H1 (cell line): ENCODE results near the gene IFI30. TPM values are rescaled to one million over a fixed set of nuclear protein-coding genes. Genes with fewer than 3 reads are reported as not detected.
A peak's percentile ranks its signal among the peaks of the same experiment; 100 is the strongest.

Source experiments
- CTCF ChIA-PET: fragments of 300-600 bp; sonication (Branson Sonifier 250); formaldehyde crosslinking; loops from one replicate; lab custom pipeline; 2021; ENCODE audit not compliant: partially characterized antibody; lab: Charles Lee
- POLR2A ChIA-PET: fragments of 300-600 bp; sonication (Branson Sonifier 250); formaldehyde crosslinking; loops from one replicate; lab custom pipeline; 2021; ENCODE audit warnings: inconsistent platforms; ENCODE audit not compliant: partially characterized antibody; lab: Charles Lee
- DNase-seq, 2 experiments: peaks; one replicate each; pipeline versions ENCODE4 v3.0.0 to v3.0.0-alpha.2; 2010 to 2022; ENCODE audit warnings: low spot score in 2 of 2, low read depth in 1 of 2, mixed read lengths in 1 of 2
- FAIRE-seq: peaks from 2 replicates; lab custom pipeline; 2011; peaks lifted over from hg19 to GRCh38; lab: Jason Lieb, UNC
- H2AFZ ChIP-seq: 2 replicates; pipeline ENCODE4 v1.8.1; 2012; ENCODE audit warnings: low read length, inconsistent platforms
- H2AK5ac ChIP-seq: 2 replicates; pipeline ENCODE4 v1.6.1; 2013; ENCODE audit warnings: low read depth, low read length
- H2BK120ac ChIP-seq: replicated peaks from 2 replicates; pipeline ENCODE3; 2013; ENCODE audit warnings: low read depth, low read length, inconsistent platforms
- H2BK12ac ChIP-seq: 2 replicates; pipeline ENCODE4 v1.6.1; 2013; ENCODE audit warnings: low read depth, low read length
- H2BK15ac ChIP-seq: 2 replicates; pipeline ENCODE4 v1.6.1; 2013; ENCODE audit warnings: low read length
- H2BK20ac ChIP-seq: 2 replicates; pipeline ENCODE4 v1.6.1; 2013; ENCODE audit warnings: low read length
- H2BK5ac ChIP-seq: 2 replicates; pipeline ENCODE4 v1.6.1; 2013; ENCODE audit warnings: low read depth, low read length
- H3K14ac ChIP-seq: 2 replicates; pipeline ENCODE4 v1.6.1; 2013; ENCODE audit warnings: inconsistent platforms; ENCODE audit not compliant: insufficient read length
- H3K18ac ChIP-seq: 2 replicates; pipeline ENCODE4 v1.6.1; 2013; ENCODE audit warnings: low read length; ENCODE audit errors: extremely low read depth
- H3K23ac ChIP-seq: 2 replicates; pipeline ENCODE4 v1.6.1; 2013; ENCODE audit warnings: inconsistent platforms; ENCODE audit not compliant: insufficient read length
- H3K23me2 ChIP-seq: 2 replicates; pipeline ENCODE4 v1.6.1; 2013; ENCODE audit warnings: low read depth, low read length
- H3K27ac ChIP-seq: 2 replicates; pipeline ENCODE4 v1.6.1; 2011; ENCODE audit warnings: low read depth, low read length, inconsistent platforms
- H3K27me3 ChIP-seq, 4 experiments: replicated peaks in 1 of 4; 1 replicate in 1 of 4; 2 replicates in 3 of 4; pipeline versions ENCODE4 v1.6.1 to v1.8.1; 2011 to 2013; ENCODE audit warnings: low read length in 3 of 4, mild to moderate bottlenecking in 3 of 4, inconsistent platforms in 2 of 4, mixed read lengths in 2 of 4, moderate library complexity in 1 of 4; ENCODE audit not compliant: control insufficient read depth in 3 of 4, insufficient read depth in 3 of 4; ENCODE audit errors: extremely low read depth in 1 of 4
- H3K36me3 ChIP-seq, 4 experiments: 2 replicates each; pipeline versions ENCODE4 v1.6.1 to v1.8.1; 2011 to 2013; ENCODE audit warnings: mild to moderate bottlenecking in 4 of 4, low read length in 3 of 4, moderate library complexity in 2 of 4, control low read depth in 1 of 4, inconsistent platforms in 1 of 4; ENCODE audit not compliant: insufficient read depth in 4 of 4, control insufficient read depth in 2 of 4
- H3K4ac ChIP-seq: replicated peaks from 2 replicates; pipeline ENCODE3; 2013; ENCODE audit warnings: low read length, low read depth, mixed read lengths, inconsistent platforms; ENCODE audit not compliant: insufficient read length
- H3K4me1 ChIP-seq, 4 experiments: replicated peaks in 1 of 4; 1 replicate in 1 of 4; 2 replicates in 3 of 4; pipeline versions ENCODE4 v1.6.1 to v1.8.1; 2011 to 2013; ENCODE audit warnings: low read length in 3 of 4, inconsistent platforms in 2 of 4, mixed read lengths in 1 of 4; ENCODE audit not compliant: insufficient read depth in 4 of 4, control insufficient read depth in 3 of 4
- H3K4me2 ChIP-seq, 2 experiments: 2 replicates each; pipeline versions ENCODE4 v1.6.1 to v1.8.1; 2011 to 2013; ENCODE audit warnings: low read depth in 2 of 2, low read length in 2 of 2, control low read depth in 1 of 2, inconsistent platforms in 1 of 2, mild to moderate bottlenecking in 1 of 2; ENCODE audit not compliant: insufficient read depth in 1 of 2
- H3K4me3 ChIP-seq, 4 experiments: fragments of 200-600, 300-600 bp in 1 of 4; sonication (generic), shearing (Covaris generic), sonication (Bioruptor Twin) in 1 of 4; 2 replicates each; pipeline versions ENCODE4 v1.5.1 to v1.8.1; 2011 to 2016; ENCODE audit warnings: low read length in 4 of 4, low read depth in 3 of 4, control low read depth in 2 of 4, inconsistent platforms in 2 of 4, mild to moderate bottlenecking in 2 of 4, mixed read lengths in 1 of 4, moderate library complexity in 1 of 4; ENCODE audit not compliant: insufficient read depth in 2 of 4; ENCODE audit errors: extremely low read depth in 1 of 4
- H3K56ac ChIP-seq: replicated peaks from 2 replicates; pipeline ENCODE3; 2013; ENCODE audit warnings: low read depth, mild to moderate bottlenecking, mixed read lengths, low read length, inconsistent platforms; ENCODE audit not compliant: insufficient read length
- H3K79me1 ChIP-seq: 2 replicates; pipeline ENCODE4 v1.6.1; 2013; ENCODE audit warnings: low read depth, low read length, control low read depth
- H3K79me2 ChIP-seq, 2 experiments: 2 replicates each; pipeline versions ENCODE4 v1.6.1 to v1.8.1; 2012 to 2013; ENCODE audit warnings: low read length in 2 of 2, mild to moderate bottlenecking in 2 of 2, inconsistent platforms in 1 of 2; ENCODE audit not compliant: insufficient read depth in 2 of 2, control insufficient read depth in 1 of 2
- H3K9ac ChIP-seq, 4 experiments: replicated peaks in 1 of 4; 1 replicate in 1 of 4; 2 replicates in 3 of 4; pipeline versions ENCODE4 v1.6.1 to v1.8.1; 2011 to 2013; ENCODE audit warnings: low read depth in 3 of 4, low read length in 3 of 4, control low read depth in 2 of 4, mild to moderate bottlenecking in 2 of 4, moderate library complexity in 2 of 4, inconsistent platforms in 1 of 4; ENCODE audit errors: extremely low read depth in 1 of 4
- H3K9me3 ChIP-seq, 2 experiments: 2 replicates each; pipeline versions ENCODE4 v1.6.1 to v1.8.1; 2012 to 2013; ENCODE audit warnings: mild to moderate bottlenecking in 2 of 2, moderate library complexity in 2 of 2, control low read depth in 1 of 2, inconsistent platforms in 1 of 2, low read depth in 1 of 2, low read length in 1 of 2, mixed read lengths in 1 of 2; ENCODE audit not compliant: insufficient read depth in 2 of 2
- H4K20me1 ChIP-seq, 2 experiments: replicated peaks in 1 of 2; 2 replicates each; pipeline versions ENCODE3 to v1.8.1; 2011 to 2013; ENCODE audit warnings: inconsistent platforms in 2 of 2, low read length in 2 of 2, mild to moderate bottlenecking in 1 of 2; ENCODE audit not compliant: insufficient read depth in 2 of 2, control insufficient read depth in 1 of 2
- H4K5ac ChIP-seq: 2 replicates; pipeline ENCODE4 v1.6.1; 2013; ENCODE audit warnings: low read length, low read depth, mixed read lengths, inconsistent platforms; ENCODE audit not compliant: insufficient read length
- H4K8ac ChIP-seq: 2 replicates; pipeline ENCODE4 v1.8.0; 2013; ENCODE audit warnings: mild to moderate bottlenecking, moderate library complexity, low read length, inconsistent platforms; ENCODE audit not compliant: insufficient read depth; ENCODE audit errors: extremely low read depth
- H4K91ac ChIP-seq: replicated peaks from 2 replicates; pipeline ENCODE3; 2013; ENCODE audit warnings: low read length, mixed read lengths, inconsistent platforms; ENCODE audit not compliant: insufficient read length
- BACH1 ChIP-seq: IDR thresholded peaks from 2 replicates; pipeline ENCODE4 v1.6.1; 2012; ENCODE audit warnings: low read length, improper control_type of control experiment
- CHD2 ChIP-seq: IDR thresholded peaks from 2 replicates; pipeline ENCODE4 v1.6.1; 2012; ENCODE audit warnings: low read length, improper control_type of control experiment
- HDAC6 ChIP-seq: IDR thresholded peaks from one replicate; pipeline ENCODE4 v1.7.1; 2012; ENCODE audit warnings: low read depth, mild to moderate bottlenecking, inconsistent platforms, low read length, moderate library complexity
- RFX5 ChIP-seq: IDR thresholded peaks from 2 replicates; pipeline ENCODE4 v1.6.1; 2011; ENCODE audit warnings: low read depth, low read length, improper control_type of control experiment, borderline replicate concordance
- SP1 ChIP-seq: IDR thresholded peaks from 2 replicates; pipeline ENCODE4 v1.6.1; 2011; ENCODE audit warnings: low read depth, low read length
- TAF7 ChIP-seq: optimal IDR thresholded peaks from 2 replicates; pipeline ENCODE3; 2011; ENCODE audit warnings: low read depth, mild to moderate bottlenecking, inconsistent platforms, low read length, moderate library complexity, borderline replicate concordance
- WGBS, 2 experiments: shearing (Covaris generic) in 1 of 2; methylation state at CpG; one replicate each; pipeline versions ENCODE4 v1.1.6 to v1.1.7; 2013 to 2015; ENCODE audit warnings: low lambda C conversion rate in 2 of 2, mixed read lengths in 2 of 2, inconsistent platforms in 1 of 2, low coverage in 1 of 2, missing lambda C conversion rate in 1 of 2; ENCODE audit not compliant: insufficient replicate concordance in 2 of 2, insufficient coverage in 1 of 2, insufficient read length in 1 of 2; ENCODE audit errors: extremely low coverage in 1 of 2, missing lambda C conversion rate in 1 of 2; 5-methylcytosine and 5-hydroxymethylcytosine counted together
- polyA plus RNA-seq, 7 experiments: library from polyadenylated mRNA; depleted of rRNA in 3 of 7; stranded (reverse) in 5 of 7; unstranded in 2 of 7; fragments of >200 nt in 5 of 7; fragments of 200-250 nt in 2 of 7; gene quantifications; 1 replicate in 5 of 7; 2 replicates in 1 of 7; 4 replicates in 1 of 7; pipeline versions ENCODE4 v1.2.1 to v1.2.3, GENCODE V29; 2011 to 2013; ENCODE audit warnings: missing spikeins in 2 of 7, mixed read lengths in 2 of 7
- total RNA-seq: library from RNA; stranded (reverse); fragmentation: NEBNext Ultra II Directional; extraction: Animal tissue kit (Norgen Biotek cat#: 25700); gene quantifications from 2 replicates; pipeline ENCODE4 v1.2.1, GENCODE V29; 2021
- TF ChIP-seq, protein P1 (sequence below): IDR thresholded peaks from 2 replicates; pipeline ENCODE4 v1.6.1; 2011; ENCODE audit warnings: low read length, improper control_type of control experiment

The IFI30 gene
- total and polyA plus RNA-seq, 2 of the 8 experiments (the other 6 are each of a cell fraction or from before 2014, with no cell fraction given), result 28.9 to 62.4 TPM

DNA sequence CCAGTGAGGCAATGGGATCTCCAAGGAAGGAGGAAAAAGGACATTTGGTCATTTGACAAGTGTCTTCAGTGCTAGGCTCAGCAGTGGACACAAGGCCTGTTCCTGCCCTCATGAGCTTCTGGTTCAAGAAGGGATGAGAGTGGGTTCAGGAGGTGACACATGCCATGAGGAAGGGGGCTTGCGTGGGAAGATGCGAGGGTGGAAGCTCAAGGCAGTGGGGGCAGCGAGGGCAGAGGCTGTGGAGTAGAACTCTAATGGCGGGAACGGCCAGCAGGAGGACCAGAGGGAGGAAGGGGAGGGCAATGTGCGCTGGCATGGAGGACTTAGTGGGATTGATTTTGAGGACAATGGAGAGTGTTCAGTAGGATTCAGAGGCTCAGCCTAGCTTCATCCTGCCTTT is 17.3 kb upstream of the IFI30 start:
- no peak overlapping the region for H2AK5ac ChIP-seq
- TF ChIP-seq, protein P1, sequence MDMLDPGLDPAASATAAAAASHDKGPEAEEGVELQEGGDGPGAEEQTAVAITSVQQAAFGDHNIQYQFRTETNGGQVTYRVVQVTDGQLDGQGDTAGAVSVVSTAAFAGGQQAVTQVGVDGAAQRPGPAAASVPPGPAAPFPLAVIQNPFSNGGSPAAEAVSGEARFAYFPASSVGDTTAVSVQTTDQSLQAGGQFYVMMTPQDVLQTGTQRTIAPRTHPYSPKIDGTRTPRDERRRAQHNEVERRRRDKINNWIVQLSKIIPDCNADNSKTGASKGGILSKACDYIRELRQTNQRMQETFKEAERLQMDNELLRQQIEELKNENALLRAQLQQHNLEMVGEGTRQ, result no peak
- TF ChIP-seq HDAC6 (no peak), RFX5 (no peak), BACH1 (no peak), SP1 (no peak), TAF7 (no peak), CHD2 (no peak)
- TF ChIP-seq, all 59 proteins: peak for 0
- Histone ChIP-seq H3K23me2 (peaks cover 16% of the 10 kb centered on the region), H3K4me2 (no peak overlapping the region), H3K9ac (no peak overlapping the region), H3K23ac (no peak overlapping the region), H2AFZ (no peak overlapping the region), H3K79me2 (no peaks in the 10 kb centered on the region; a peak in 1 of 4 replicates), H2BK120ac (no peak overlapping the region), H3K79me1 (peaks cover 4% of the 10 kb centered on the region; the same call in 1 of the 2 replicates), H2BK5ac (no peak overlapping the region), H4K91ac (no peak overlapping the region), H3K27me3 (no peaks in the 10 kb centered on the region), H3K4ac (no peak overlapping the region), H3K4me1 (peaks cover 0 to 12% (median 8%) of the 10 kb centered on the region in 4 experiments; a peak in 6 of 7 replicates), H2BK20ac (no peak overlapping the region), H3K27ac (no peak overlapping the region; the same call in 1 of the 2 replicates), H3K36me3 (peaks cover 0 to 10% (median 4%) of the 10 kb centered on the region in 4 experiments; a peak in 2 of 8 replicates), H4K20me1 (peaks cover 5 to 19% of the 10 kb centered on the region in 2 experiments), H3K4me3 (no peak overlapping the region), H3K14ac (no peak overlapping the region), H4K8ac (no peak overlapping the region), H3K56ac (no peak overlapping the region), H3K18ac (no peak overlapping the region), H4K5ac (no peak overlapping the region), H2BK12ac (no peak overlapping the region), H3K9me3 (no peaks in the 10 kb centered on the region), H2BK15ac (peak overlapping the region; percentile 46; the same call in 1 of the 2 replicates)
- ChIA-PET CTCF (interaction anchor here (0.6 to 1.3 kb wide), 4 partner anchors 12 to 390 kb away, joined by 3 read pairs; no protein-coding TSS in a partner anchor), POLR2A (interaction anchor here (0.7 to 1.5 kb wide), 3 partner anchors 38 to 76 kb away, joined by 3 read pairs; no protein-coding TSS in a partner anchor)
- WGBS, 2 experiments, result 91% methylated on average over 6 of the region's 6 CpGs; no CpG with 5 or more reads in 1 of the 2 experiments
- FAIRE-seq, result no peak
- DNase-seq, result no peak
